NCI-H2196 (cell line): ENCODE data around the gene HCRTR1.

ENCODE experiments used
- DNase-seq: peaks from one replicate; lab custom pipeline; 2025; ENCODE audit not compliant: unreplicated experiment; lab: John Stamatoyannopoulos, UW

Gene HCRTR1

GRCh38 chr1:31666263-31666963 lies 48.9 kb downstream of the HCRTR1 start:
- DNase-seq, result peak; percentile 55

DNA sequence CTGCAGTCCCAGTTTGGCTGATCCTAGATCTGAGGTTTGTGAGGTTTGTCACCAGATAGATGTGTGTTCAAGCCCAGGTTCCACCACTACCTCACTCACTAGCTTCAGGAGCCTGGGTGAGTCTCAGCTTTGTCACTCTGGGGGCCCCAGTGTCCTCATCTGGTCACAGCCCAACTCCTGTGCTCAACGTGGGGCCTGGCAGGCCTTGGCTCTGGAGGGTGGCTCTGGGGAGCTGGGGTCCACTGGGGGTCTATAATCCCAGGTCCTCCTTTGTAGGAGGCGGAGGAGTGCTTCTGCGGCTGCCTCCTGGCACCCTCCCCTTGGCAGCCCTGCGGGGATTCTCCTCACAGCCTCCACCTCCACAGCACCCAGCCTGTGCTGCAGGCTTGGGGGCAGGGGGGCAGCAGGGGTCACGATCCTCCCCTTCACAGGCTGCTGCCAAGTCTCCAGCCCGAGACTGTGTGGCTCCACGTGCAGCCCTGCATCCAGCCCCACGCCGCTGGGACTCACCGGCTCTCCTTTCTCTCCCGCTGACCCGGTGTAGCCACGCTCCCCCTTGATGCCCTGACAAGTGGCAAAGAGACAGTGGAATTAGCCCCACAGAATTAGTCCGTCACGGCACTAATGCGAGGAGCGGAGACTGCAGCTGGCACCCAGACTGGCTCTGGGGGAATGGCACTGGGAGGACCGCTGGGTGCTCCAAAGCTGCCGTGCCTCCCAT lies 49.7 kb downstream of the HCRTR1 start:
- DNase-seq, result no peak

GRCh38 chr1:31668303-31668883 lies 50.9 kb downstream of the HCRTR1 start:
- DNase-seq, result no peak

DNA sequence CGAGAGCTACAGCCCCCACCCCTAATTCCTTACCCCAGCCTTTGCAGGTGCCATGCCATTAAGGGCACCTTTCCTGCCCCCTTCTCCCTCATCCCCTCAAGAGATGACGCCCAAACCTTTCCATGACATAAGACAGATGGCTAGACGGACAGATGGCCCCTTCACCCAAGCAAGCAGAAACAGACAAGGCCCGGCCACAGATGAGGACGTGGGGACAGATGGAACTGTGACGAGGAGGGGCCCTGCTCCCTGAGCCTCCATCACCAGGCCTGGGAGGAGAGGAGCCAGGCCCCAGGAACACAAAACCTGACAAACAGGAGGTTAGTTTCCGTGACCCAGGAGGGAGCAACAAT lies 51.9 kb downstream of the HCRTR1 start:
- DNase-seq, result no peak

GRCh38 chr1:31669786-31670592 lies 52.5 kb downstream of the HCRTR1 start:
- peak; percentile 91 for DNase-seq

DNA sequence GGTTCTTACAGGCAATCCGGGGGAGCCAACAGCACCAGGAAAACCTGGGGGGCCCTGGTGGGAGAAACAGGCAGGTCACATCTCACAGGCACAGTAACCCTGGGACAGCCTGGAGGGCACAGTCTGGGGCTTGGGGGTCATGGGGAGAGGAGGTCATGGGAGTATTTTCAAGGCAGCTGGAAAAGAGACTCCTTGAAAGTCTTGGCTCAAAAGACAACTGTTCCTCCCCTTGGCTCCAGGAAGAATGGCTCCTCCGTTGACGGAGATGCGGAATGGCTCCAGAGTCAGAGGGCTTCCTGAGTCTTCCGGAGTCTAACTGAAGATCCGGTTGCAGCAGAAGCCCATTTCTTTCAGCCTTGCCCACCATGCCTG lies 53.1 kb downstream of the HCRTR1 start:
- DNase-seq, result no peak

DNA sequence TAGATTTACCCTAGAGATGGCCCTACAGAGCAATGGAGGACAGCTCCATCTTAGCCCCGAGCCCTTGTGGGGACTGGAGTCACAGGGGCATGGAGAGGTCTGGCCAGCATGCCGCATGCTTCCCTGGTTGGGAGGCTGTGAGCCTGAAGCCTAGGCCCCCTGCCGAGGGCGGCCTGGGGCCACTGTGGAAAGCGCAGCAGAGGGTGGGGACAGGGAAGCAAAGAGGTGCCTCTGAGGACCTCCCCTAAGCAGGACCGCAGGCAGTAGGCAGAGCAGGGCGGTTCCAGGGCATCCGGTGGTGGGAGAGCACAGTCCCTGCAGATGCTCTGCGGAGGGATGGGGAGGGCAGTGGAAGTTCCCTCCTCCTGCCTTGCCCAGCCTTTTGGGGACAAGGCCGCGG lies 53.7 kb downstream of the HCRTR1 start:
- DNase-seq, result no peak

DNA sequence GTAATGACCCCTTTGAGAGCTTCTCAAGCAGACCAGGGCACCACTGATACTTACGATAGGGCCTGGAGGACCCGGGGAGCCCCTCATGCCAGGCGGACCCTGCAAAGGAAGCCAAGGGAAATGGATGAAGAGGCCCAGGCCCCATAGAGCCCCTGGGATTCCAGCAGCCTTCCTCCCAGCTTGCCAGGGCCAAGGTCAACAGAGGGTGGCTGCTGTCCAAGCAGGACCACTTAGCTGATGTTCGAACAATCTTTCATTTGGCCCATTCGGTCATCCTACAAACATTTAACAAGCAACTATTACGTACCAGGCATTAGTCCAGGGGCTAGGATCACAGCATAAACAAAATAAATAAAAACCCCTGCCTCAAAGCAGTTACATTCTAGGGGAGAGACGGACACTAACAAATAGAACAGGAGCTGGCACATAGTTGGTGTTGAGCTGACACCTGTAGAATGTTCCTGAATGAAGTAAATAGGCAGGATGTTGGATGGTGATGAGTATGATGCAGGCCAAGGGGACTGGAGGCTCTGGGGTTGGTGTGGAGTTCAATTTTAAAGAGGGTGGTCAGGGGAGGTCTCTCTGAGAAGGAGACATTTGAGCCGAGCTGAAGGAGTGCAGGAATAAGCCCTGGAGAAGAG lies 54.2 kb downstream of the HCRTR1 start:
- no peak for DNase-seq

- DNase-seq, result no peak
Observed at GRCh38 chr1:31672986-31673385, 55.5 kb downstream of the HCRTR1 start.

- DNase-seq, result no peak
Observed at GRCh38 chr1:31673433-31673832, 55.9 kb downstream of the HCRTR1 start.

- DNase-seq, result no peak
Observed at GRCh38 chr1:31674626-31675025, 57.1 kb downstream of the HCRTR1 start.

- DNase-seq, result no peak
Observed at GRCh38 chr1:31675161-31675560, 57.7 kb downstream of the HCRTR1 start.

- no peak for DNase-seq
Observed at GRCh38 chr1:31675756-31676155, 58.3 kb downstream of the HCRTR1 start.
